SK-N-SH treated with all-trans-retinoic acid at 6 μM for 48 hours (cell line): ENCODE data around the gene BAX.

Source experiments
- ATAC-seq: fragments of 200-7000 bp; cut with Tn5 transposase; 3 replicates; pipeline ENCODE4 v1.9.1; 2020; ENCODE audit warnings: mild to moderate bottlenecking, moderate library complexity
- ARNTL ChIP-seq: fragments of 450-650 bp; formaldehyde crosslinking; IDR thresholded peaks from 2 replicates; pipeline ENCODE4 v1.5.0; 2020; ENCODE audit warnings: low read depth, mild to moderate bottlenecking, moderate library complexity, borderline replicate concordance
- BACH2 ChIP-seq: fragments of 250-450 bp; sonication (Bioruptor Pico); IDR thresholded peaks from 2 replicates; pipeline ENCODE4 v1.9.0; 2021; ENCODE audit warnings: mild to moderate bottlenecking, borderline replicate concordance
- CSDC2 ChIP-seq: fragments of 250-450 bp; sonication (Bioruptor Pico); IDR thresholded peaks from 2 replicates; pipeline ENCODE4 v1.5.0; 2020; ENCODE audit warnings: mild to moderate bottlenecking, moderate library complexity
- CSRNP3 ChIP-seq: fragments of 250-450 bp; sonication (Bioruptor Pico); IDR thresholded peaks from 2 replicates; pipeline ENCODE4 v1.5.1; 2021; ENCODE audit warnings: mild to moderate bottlenecking, moderate library complexity
- GLIS3 ChIP-seq: fragments of 250-450 bp; sonication (Bioruptor Pico); IDR thresholded peaks from 2 replicates; pipeline ENCODE4 v1.5.0; 2020; ENCODE audit warnings: mild to moderate bottlenecking, moderate library complexity
- ISL1 ChIP-seq: fragments of 250-450 bp; sonication (Bioruptor Pico); IDR thresholded peaks from 2 replicates; pipeline ENCODE4 v2.1.2; 2022; ENCODE audit warnings: mild to moderate bottlenecking, moderate library complexity
- OSR1 ChIP-seq: fragments of 250-450 bp; sonication (Bioruptor Pico); IDR thresholded peaks from 2 replicates; pipeline ENCODE4 v1.8.0; 2022; ENCODE audit warnings: moderate library complexity, mild to moderate bottlenecking, inconsistent platforms
- PATZ1 ChIP-seq: fragments of 250-450 bp; sonication (Bioruptor Pico); IDR thresholded peaks from 2 replicates; pipeline ENCODE4 v1.8.0; 2020; ENCODE audit warnings: mild to moderate bottlenecking, moderate library complexity, borderline replicate concordance
- RARB ChIP-seq: fragments of 250-450 bp; sonication (Bioruptor Pico); IDR thresholded peaks from 2 replicates; pipeline ENCODE4 v1.8.0; 2021; ENCODE audit warnings: mild to moderate bottlenecking, moderate library complexity
- SNAI2 ChIP-seq: fragments of 250-450 bp; sonication (Bioruptor Pico); IDR thresholded peaks from 2 replicates; pipeline ENCODE4 v1.5.0; 2020; ENCODE audit warnings: mild to moderate bottlenecking, moderate library complexity
- TCF4 ChIP-seq: fragments of 250-450 bp; sonication (Bioruptor Pico); IDR thresholded peaks from 2 replicates; pipeline ENCODE4 v1.8.0; 2021; ENCODE audit warnings: mild to moderate bottlenecking, moderate library complexity, borderline replicate concordance
- TOX ChIP-seq: fragments of 250-450 bp; sonication (Bioruptor Pico); IDR thresholded peaks from 2 replicates; pipeline ENCODE4 v1.8.0; 2021; ENCODE audit warnings: mild to moderate bottlenecking, moderate library complexity, borderline replicate concordance
- ZC3H10 ChIP-seq: fragments of 250-450 bp; sonication (Bioruptor Pico); IDR thresholded peaks from 2 replicates; pipeline ENCODE4 v1.5.1; 2021; ENCODE audit warnings: mild to moderate bottlenecking, moderate library complexity
- ZFP3 ChIP-seq: fragments of 250-450 bp; sonication (Bioruptor Pico); IDR thresholded peaks from 2 replicates; pipeline ENCODE4 v1.5.0; 2020; ENCODE audit warnings: mild to moderate bottlenecking, moderate library complexity
- ZFP30 ChIP-seq: fragments of 450-650 bp; formaldehyde crosslinking; IDR thresholded peaks from 2 replicates; pipeline ENCODE4 v1.5.0; 2022; ENCODE audit warnings: mild to moderate bottlenecking, moderate library complexity
- ZNF565 ChIP-seq: fragments of 450-650 bp; formaldehyde crosslinking; conservative IDR thresholded peaks from 2 replicates; pipeline ENCODE4 v1.5.0; 2020; ENCODE audit warnings: low read depth, mild to moderate bottlenecking, moderate library complexity
- ZNF70 ChIP-seq: fragments of 450-650 bp; formaldehyde crosslinking; IDR thresholded peaks from 2 replicates; pipeline ENCODE4 v1.5.0; 2020; ENCODE audit warnings: mild to moderate bottlenecking, moderate library complexity
- ZNF8 ChIP-seq: fragments of 450-650 bp; formaldehyde crosslinking; IDR thresholded peaks from 2 replicates; pipeline ENCODE4 v1.5.0; 2020; ENCODE audit warnings: mild to moderate bottlenecking, moderate library complexity

The BAX gene

GRCh38 chr19:48999481-49000325 is 45.0 kb downstream of the BAX start:
- peak; percentile 89 for ATAC-seq
- TF ChIP-seq CSRNP3 (no peak), RARB (CRISPR knock-in tag) (no peak), PATZ1 (CRISPR knock-in tag) (no peak)

- no peak for TF ChIP-seq TCF4
- TF ChIP-seq ARNTL (CRISPR knock-in tag) = no peak
- TF ChIP-seq ZNF565 (CRISPR knock-in tag) = no peak
- TF ChIP-seq ISL1 = no peak
- TF ChIP-seq CSDC2 (CRISPR knock-in tag) = no peak
- no peak for TF ChIP-seq ZC3H10 (CRISPR knock-in tag)
- TF ChIP-seq OSR1 (CRISPR knock-in tag) = no peak
- no peak for TF ChIP-seq CSRNP3
- TF ChIP-seq RARB (CRISPR knock-in tag) = no peak
- no peak for TF ChIP-seq ZFP3 (CRISPR knock-in tag)
- TF ChIP-seq PATZ1 (CRISPR knock-in tag) = no peak
- no peak for ATAC-seq
Measured at GRCh38 chr19:49004133-49004532, 49.5 kb downstream of the BAX start.

- no peak for ATAC-seq
- TF ChIP-seq ZFP3 (CRISPR knock-in tag) (peak; percentile 97), ZNF70 (CRISPR knock-in tag) (no peak), CSRNP3 (no peak)
Measured at GRCh38 chr19:49004964-49005614, 50.4 kb downstream of the BAX start.

- no peak for ATAC-seq
Measured at GRCh38 chr19:49006905-49007304, 52.2 kb downstream of the BAX start.

GRCh38 chr19:49009828-49010227 is 55.2 kb downstream of the BAX start:
- ATAC-seq = no peak
- no peak for TF ChIP-seq TCF4
- no peak for TF ChIP-seq ZNF8 (CRISPR knock-in tag)
- TF ChIP-seq ZFP3 (CRISPR knock-in tag) = no peak
- TF ChIP-seq ARNTL (CRISPR knock-in tag) = no peak

More at GRCh38 chr19:49006905-49007304, 52.2 kb downstream of the BAX start:
- TF ChIP-seq ARNTL (CRISPR knock-in tag) = no peak

- ATAC-seq = no peak
- TF ChIP-seq TOX (CRISPR knock-in tag) (no peak), PATZ1 (CRISPR knock-in tag) (no peak), ZC3H10 (CRISPR knock-in tag) (no peak), GLIS3 (CRISPR knock-in tag) (no peak), ZFP30 (CRISPR knock-in tag) (no peak), CSRNP3 (no peak), ZNF8 (CRISPR knock-in tag) (no peak), ZNF565 (CRISPR knock-in tag) (no peak), BACH2 (no peak), ZFP3 (CRISPR knock-in tag) (no peak), SNAI2 (no peak)
Measured at GRCh38 chr19:49010453-49010852, 55.8 kb downstream of the BAX start.
